ENCODE data around the gene RAB33B.

GRCh38 chr4:139450586-139450985 is 3.3 kb upstream of the RAB33B start:
- TF ChIP-seq POLR2A (IDR thresholded peaks at IDR 0.05; ENCODE audit: low read length) (no peak), GATA1 (IDR thresholded peaks at IDR 0.05; ENCODE audit: low read depth, low read length) (no peak)
